Activated gamma-delta T cell treated with anti-CD3 and anti-CD28 coated beads, Interleukin-2, amount 50 U/mL, for 16 hours (primary cell): ENCODE measurements around the gene CSNK2A2.

ENCODE experiments used
- DNase-seq: peaks from one replicate; pipeline ENCODE4 v3.0.0-alpha.2; 2020; ENCODE audit warnings: low read depth

CSNK2A2 gene

GRCh38 chr16:58138852-58139251 is 59.1 kb downstream of the CSNK2A2 start:
- no peak for DNase-seq

GRCh38 chr16:58137581-58137980 is 60.3 kb downstream of the CSNK2A2 start:
- no peak for DNase-seq

GRCh38 chr16:58129097-58129936 is 68.6 kb downstream of the CSNK2A2 start, which contains the start of gene CFAP20:
Gene CFAP20 (minus strand): TSS chr16:58129381. CDS start chr16:58129115, 266 bp downstream.
- DNase-seq, result peak; percentile 94

- no peak for DNase-seq
Measured at GRCh38 chr16:58128711-58129096, 69.2 kb downstream of the CSNK2A2 start.

GRCh38 chr16:58128181-58128631 is 69.7 kb downstream of the CSNK2A2 start:
- no peak for DNase-seq

- no peak for DNase-seq
Measured at GRCh38 chr16:58127634-58128033, 70.3 kb downstream of the CSNK2A2 start.

GRCh38 chr16:58127033-58127556 is 70.8 kb downstream of the CSNK2A2 start:
- no peak for DNase-seq

- DNase-seq, result no peak
Measured at GRCh38 chr16:58126451-58126961, 71.4 kb downstream of the CSNK2A2 start.

- DNase-seq, result no peak
Measured at GRCh38 chr16:58125781-58126335, 72.0 kb downstream of the CSNK2A2 start.

- DNase-seq, result no peak
Measured at GRCh38 chr16:58125041-58125440, 72.9 kb downstream of the CSNK2A2 start.

- DNase-seq, result no peak
Measured at GRCh38 chr16:58124601-58124915, 73.3 kb downstream of the CSNK2A2 start.

- no peak for DNase-seq
Measured at GRCh38 chr16:58123896-58124600, 73.9 kb downstream of the CSNK2A2 start.

GRCh38 chr16:58121132-58121531 is 76.8 kb downstream of the CSNK2A2 start:
- DNase-seq, result no peak

GRCh38 chr16:58120234-58120633 is 77.7 kb downstream of the CSNK2A2 start:
- DNase-seq, result no peak

- DNase-seq, result no peak
Measured at GRCh38 chr16:58119509-58119845, 78.4 kb downstream of the CSNK2A2 start.

GRCh38 chr16:58118801-58119508 is 79.0 kb downstream of the CSNK2A2 start:
- DNase-seq, result no peak

- DNase-seq, result no peak
Measured at GRCh38 chr16:58116529-58116928, 81.4 kb downstream of the CSNK2A2 start.

GRCh38 chr16:58116081-58116480 is 81.8 kb downstream of the CSNK2A2 start:
- no peak for DNase-seq

GRCh38 chr16:58114827-58115825 is 82.8 kb downstream of the CSNK2A2 start:
- DNase-seq, result no peak

GRCh38 chr16:58111302-58111627 is 86.6 kb downstream of the CSNK2A2 start:
- DNase-seq, result no peak
